Osteocyte (in vitro differentiated cells): Measurements from ENCODE around the gene RAVER2. TPM values are rescaled to one million over a fixed set of nuclear protein-coding genes. Genes with fewer than 3 reads are reported as not detected.

Experiments
- DNase-seq: peaks from one replicate; pipeline ENCODE4 v3.0.0; 2021; ENCODE audit warnings: mixed read lengths; ENCODE audit not compliant: unreplicated experiment; ENCODE audit errors: extremely low spot score
- H3K27ac Mint-ChIP-seq: one replicate; pipeline ENCODE4 v1.8.0; 2021; ENCODE audit warnings: mild to moderate bottlenecking, mixed read lengths; ENCODE audit not compliant: unreplicated experiment
- H3K27me3 Mint-ChIP-seq: one replicate; pipeline ENCODE4 v1.8.0; 2021; ENCODE audit warnings: mixed read lengths; ENCODE audit not compliant: unreplicated experiment
- H3K36me3 Mint-ChIP-seq: one replicate; pipeline ENCODE4 v1.8.0; 2021; ENCODE audit warnings: mixed read lengths; ENCODE audit not compliant: unreplicated experiment
- H3K4me1 Mint-ChIP-seq: one replicate; pipeline ENCODE4 v1.8.0; 2021; ENCODE audit warnings: mixed read lengths; ENCODE audit not compliant: unreplicated experiment
- H3K4me3 Mint-ChIP-seq: one replicate; pipeline ENCODE4 v1.8.0; 2021; ENCODE audit warnings: mild to moderate bottlenecking, moderate library complexity, mixed read lengths; ENCODE audit not compliant: unreplicated experiment
- H3K9me3 Mint-ChIP-seq: one replicate; pipeline ENCODE4 v1.8.0; 2021; ENCODE audit warnings: mixed read lengths; ENCODE audit not compliant: unreplicated experiment
- total RNA-seq: library from RNA; stranded (reverse); gene quantifications from 2 replicates; pipeline ENCODE4 v1.2.1, GENCODE V29; 2021
- TF ChIP-seq, protein P1 (sequence below): fragments of 200-600 bp; sonication (generic); IDR thresholded peaks from 2 replicates; pipeline ENCODE4 v1.5.0; 2021; ENCODE audit warnings: antibody characterized with exemption, mild to moderate bottlenecking, moderate library complexity

RAVER2 gene
- total RNA-seq, 1 donor from 2014 or later, result 7.3 TPM

DNA sequence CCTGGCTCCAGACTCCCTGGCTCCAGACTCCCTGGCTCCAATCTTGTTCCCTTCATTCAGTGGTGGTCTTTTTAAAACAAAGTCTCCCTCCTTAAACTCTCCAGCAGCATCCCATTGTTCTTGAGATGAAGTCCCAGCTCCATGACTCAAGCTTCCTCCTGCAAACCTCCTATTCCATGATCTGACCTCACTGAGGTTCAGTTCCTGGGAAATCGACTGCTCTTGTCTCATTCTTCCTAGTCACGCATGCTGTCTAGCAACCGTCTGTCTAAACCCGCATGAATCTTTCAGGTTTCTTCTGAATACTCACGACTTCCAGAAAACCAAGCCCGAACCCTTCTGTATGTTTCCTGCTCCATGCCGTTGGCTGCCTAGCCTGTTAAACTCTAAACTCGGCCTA, 91.9 kb downstream of the RAVER2 start:
- H3K27me3 Mint-ChIP-seq, result no peaks in the 10 kb centered on the region
- peaks cover 3% of the 10 kb centered on the region for H3K4me1 Mint-ChIP-seq
- peaks cover 55% of the 10 kb centered on the region for H3K36me3 Mint-ChIP-seq
- H3K9me3 Mint-ChIP-seq, result no peaks in the 10 kb centered on the region
- no peak overlapping the region for H3K4me3 Mint-ChIP-seq
- TF ChIP-seq, protein P1, sequence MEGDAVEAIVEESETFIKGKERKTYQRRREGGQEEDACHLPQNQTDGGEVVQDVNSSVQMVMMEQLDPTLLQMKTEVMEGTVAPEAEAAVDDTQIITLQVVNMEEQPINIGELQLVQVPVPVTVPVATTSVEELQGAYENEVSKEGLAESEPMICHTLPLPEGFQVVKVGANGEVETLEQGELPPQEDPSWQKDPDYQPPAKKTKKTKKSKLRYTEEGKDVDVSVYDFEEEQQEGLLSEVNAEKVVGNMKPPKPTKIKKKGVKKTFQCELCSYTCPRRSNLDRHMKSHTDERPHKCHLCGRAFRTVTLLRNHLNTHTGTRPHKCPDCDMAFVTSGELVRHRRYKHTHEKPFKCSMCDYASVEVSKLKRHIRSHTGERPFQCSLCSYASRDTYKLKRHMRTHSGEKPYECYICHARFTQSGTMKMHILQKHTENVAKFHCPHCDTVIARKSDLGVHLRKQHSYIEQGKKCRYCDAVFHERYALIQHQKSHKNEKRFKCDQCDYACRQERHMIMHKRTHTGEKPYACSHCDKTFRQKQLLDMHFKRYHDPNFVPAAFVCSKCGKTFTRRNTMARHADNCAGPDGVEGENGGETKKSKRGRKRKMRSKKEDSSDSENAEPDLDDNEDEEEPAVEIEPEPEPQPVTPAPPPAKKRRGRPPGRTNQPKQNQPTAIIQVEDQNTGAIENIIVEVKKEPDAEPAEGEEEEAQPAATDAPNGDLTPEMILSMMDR, result no peak
- H3K27ac Mint-ChIP-seq, result no peak overlapping the region
- DNase-seq, result no peak

DNA sequence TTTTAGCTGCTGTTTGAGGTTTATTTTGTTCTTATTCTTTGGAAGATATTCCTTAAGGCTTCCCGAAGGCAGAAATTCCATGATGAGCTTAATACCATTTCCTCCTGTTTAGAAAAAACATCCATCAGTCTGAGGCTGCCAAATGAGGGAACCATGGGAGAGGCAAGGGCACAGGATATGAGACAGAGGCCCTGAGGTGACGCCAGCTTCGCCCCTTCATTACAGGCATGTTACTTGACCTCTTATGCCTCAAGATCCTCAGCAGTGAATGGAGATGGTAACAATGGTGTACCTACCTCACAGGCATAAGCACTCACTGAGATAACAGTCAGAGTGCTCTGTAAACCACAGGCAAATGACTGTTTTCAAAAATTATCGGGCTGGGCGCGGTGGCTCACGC, 93.6 kb downstream of the RAVER2 start:
- Mint-ChIP-seq H3K9me3 (no peaks in the 10 kb centered on the region), H3K36me3 (peaks cover 53% of the 10 kb centered on the region), H3K4me3 (no peak overlapping the region), H3K27me3 (no peaks in the 10 kb centered on the region), H3K27ac (no peak overlapping the region), H3K4me1 (peaks cover 14% of the 10 kb centered on the region)
- DNase-seq, result no peak
- TF ChIP-seq, protein P1, result no peak

DNA sequence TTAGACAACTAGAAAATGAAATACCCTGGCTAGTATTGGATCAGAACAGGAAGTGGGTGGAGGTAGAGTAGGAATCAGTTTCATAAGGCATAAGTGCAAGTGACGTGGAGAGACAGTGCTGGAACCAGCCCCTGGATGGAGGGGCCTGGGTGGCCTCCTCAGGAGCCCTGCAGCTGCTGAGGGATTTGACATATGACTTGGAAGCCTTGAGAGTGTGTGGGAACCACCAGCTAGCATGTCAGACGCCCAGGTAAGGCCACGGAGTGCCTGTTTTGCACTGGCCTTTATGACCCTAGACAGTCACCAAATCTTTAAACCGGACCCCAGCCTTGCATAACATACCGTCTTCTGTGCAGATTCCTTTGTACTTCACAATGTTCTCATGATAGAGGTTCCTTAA, 94.4 kb downstream of the RAVER2 start:
- Mint-ChIP-seq H3K27me3 (no peaks in the 10 kb centered on the region), H3K36me3 (peaks cover 52% of the 10 kb centered on the region), H3K9me3 (no peaks in the 10 kb centered on the region), H3K4me1 (peaks cover 14% of the 10 kb centered on the region), H3K27ac (no peak overlapping the region), H3K4me3 (no peak overlapping the region)
- no peak for DNase-seq
- TF ChIP-seq, protein P1, result no peak

DNA sequence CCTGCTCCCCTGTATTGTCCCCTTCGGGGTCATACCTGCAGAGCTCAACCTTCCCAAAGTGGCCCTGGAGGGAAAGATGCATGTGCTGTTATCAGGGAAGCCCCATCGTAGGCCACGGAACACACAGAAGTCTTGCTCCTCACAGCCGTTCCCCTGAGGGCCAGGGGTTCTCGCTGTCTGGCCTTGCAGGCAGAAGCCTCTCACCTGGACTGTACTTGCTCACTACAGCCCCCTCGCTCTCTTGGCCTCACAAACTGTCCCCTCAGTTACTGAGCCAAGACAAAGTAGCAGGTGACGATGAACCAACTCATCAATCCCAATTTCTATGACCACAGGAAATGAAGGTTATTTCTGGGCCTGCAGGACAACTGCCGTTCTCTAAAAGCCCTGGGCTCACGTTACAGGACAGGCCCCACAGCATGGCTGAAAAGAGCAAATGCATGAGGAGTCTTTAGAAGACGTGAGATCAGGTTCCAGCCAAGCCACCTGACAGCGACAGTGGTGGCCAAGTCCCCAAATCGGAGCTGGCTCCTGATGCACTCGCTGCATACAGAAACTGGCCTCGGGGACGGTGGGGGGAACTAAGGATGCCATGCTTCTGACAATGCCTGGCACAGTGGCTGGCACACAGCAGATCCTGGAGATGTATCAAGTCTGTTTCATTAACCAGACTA, 95.0 kb downstream of the RAVER2 start:
- Mint-ChIP-seq H3K4me3 (no peak overlapping the region), H3K4me1 (peaks cover 14% of the 10 kb centered on the region), H3K27me3 (no peaks in the 10 kb centered on the region), H3K36me3 (peaks cover 50% of the 10 kb centered on the region), H3K27ac (no peak overlapping the region), H3K9me3 (no peaks in the 10 kb centered on the region)
- TF ChIP-seq, protein P1, result no peak
- no peak for DNase-seq

- no peak for DNase-seq
- H3K4me1 Mint-ChIP-seq, result peaks cover 16% of the 10 kb centered on the region
- no peak overlapping the region for H3K27ac Mint-ChIP-seq
- H3K9me3 Mint-ChIP-seq, result no peaks in the 10 kb centered on the region
- no peak overlapping the region for H3K4me3 Mint-ChIP-seq
- no peaks in the 10 kb centered on the region for H3K27me3 Mint-ChIP-seq
- peaks cover 53% of the 10 kb centered on the region for H3K36me3 Mint-ChIP-seq
- TF ChIP-seq, protein P1, result no peak
These were observed 96.6 kb downstream of the RAVER2 start for GRCh38 chr1:64841330-64842065.
